Aorta (tissue), 5 donors: ENCODE measurements around the gene CS. TPM values are rescaled to one million over a fixed set of nuclear protein-coding genes. Genes with fewer than 3 reads are reported as not detected.
"Not testable (repeated sequence)": the region's sequence is repeated elsewhere in the genome, so short reads cannot be mapped to it uniquely, and the experiment has no call there.

Experiments
- ATAC-seq: fragments of 200-7000 bp; cut with Tn5 transposase; one replicate; pipeline ENCODE4 v1.9.1; 2022; ENCODE audit warnings: moderate library complexity; ENCODE audit not compliant: low FRiP score
- DNase-seq, 2 donors: peaks; one replicate each; pipeline ENCODE4 v3.0.0-alpha.2; 2020
- H3K27ac ChIP-seq, 2 donors: one replicate each; pipeline ENCODE4 v1.5.1; 2013; ENCODE audit warnings: low read length in 2 of 2, mild to moderate bottlenecking in 2 of 2, moderate library complexity in 2 of 2, control low read depth in 1 of 2, inconsistent platforms in 1 of 2, low read depth in 1 of 2
- H3K27me3 ChIP-seq, 2 donors: one replicate each; pipeline ENCODE4 v1.6.1; 2013; ENCODE audit warnings: control low read depth in 1 of 2, low read length in 1 of 2, mild to moderate bottlenecking in 1 of 2, moderate library complexity in 1 of 2; ENCODE audit not compliant: insufficient read depth in 2 of 2, control insufficient read depth in 1 of 2
- H3K36me3 ChIP-seq, 2 donors: one replicate each; pipeline ENCODE4 v1.6.1; 2013; ENCODE audit warnings: control low read depth in 1 of 2, low read length in 1 of 2, mild to moderate bottlenecking in 1 of 2; ENCODE audit not compliant: insufficient read depth in 2 of 2, control insufficient read depth in 1 of 2
- H3K4me1 ChIP-seq, 2 donors: one replicate each; pipeline ENCODE4 v1.6.1; 2013; ENCODE audit warnings: low read length in 2 of 2, control low read depth in 1 of 2, mild to moderate bottlenecking in 1 of 2, moderate library complexity in 1 of 2; ENCODE audit not compliant: insufficient read depth in 2 of 2, control insufficient read depth in 1 of 2
- H3K4me3 ChIP-seq, 2 donors: one replicate each; pipeline ENCODE4 v1.5.1; 2013; ENCODE audit warnings: low read length in 2 of 2, control low read depth in 1 of 2, mild to moderate bottlenecking in 1 of 2
- H3K9me3 ChIP-seq: one replicate; pipeline ENCODE4 v1.6.1; 2013; ENCODE audit warnings: mild to moderate bottlenecking, low read length; ENCODE audit not compliant: control insufficient read depth
- WGBS, 2 donors: extraction: QIAGEN DNeasy Blood & Tissue Kit; methylation state at CpG; one replicate each; pipeline ENCODE4 v1.1.7; 2013; 5-methylcytosine and 5-hydroxymethylcytosine counted together
- intact Hi-C, 2 donors: fragments of 100-400 bp; cut with DNase I; formaldehyde crosslinking; loops; one replicate each; pipeline versions ENCODE4 v1.14.2 to v1.15.0; 2022
- polyA plus RNA-seq, 2 donors: library from polyadenylated mRNA; stranded (reverse); fragments of 200-250 nt; gene quantifications; one replicate each; pipeline ENCODE4 v1.2.3, GENCODE V29; 2013
- total RNA-seq, 2 donors: library from RNA; stranded (reverse); fragmentation: NEBNext Ultra II Directional; extraction: Animal tissue kit (Norgen Biotek cat#: 25700); gene quantifications; one replicate each; pipeline ENCODE4 v1.2.1, GENCODE V29; 2021
- donor health status: healthy with polysubstance abuse.
- donor health status: Bipolar disorder and iron deficiency.
- donor health status: DM: no; HTN: no; CAD: no.
- donor health status: DM: no; HTN: no; CAD: no.
- donor health status: DM: yes; HTN: yes; CAD: no.

Gene CS
- total and polyA plus RNA-seq, 4 donors, result 49.5 to 104 (median 79.5) TPM

DNA sequence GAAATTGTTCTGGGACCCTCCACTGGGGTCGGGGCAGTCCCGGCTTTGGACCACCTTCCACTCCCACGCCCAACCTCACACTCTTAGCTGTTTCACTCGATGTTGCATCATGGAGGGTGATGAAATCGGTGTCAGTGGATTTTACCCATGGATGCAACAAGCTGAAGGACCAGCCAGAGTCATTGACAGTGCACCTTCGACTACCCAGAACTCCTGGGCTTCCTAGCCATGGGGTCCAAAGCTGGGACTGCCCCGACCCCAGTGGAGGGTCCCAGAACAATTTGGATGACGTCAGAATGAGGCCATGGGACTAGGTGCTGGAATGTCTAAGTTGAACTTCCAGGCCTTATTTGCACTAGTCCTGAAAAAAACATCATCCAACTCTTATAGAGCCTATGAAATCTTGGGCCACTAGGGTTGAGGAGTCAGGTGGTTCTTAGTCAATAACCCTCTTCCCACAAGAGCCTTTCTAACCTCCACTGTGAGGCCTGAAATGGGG lies 37.7 kb upstream of the CS start:
- 81 to 84% methylated on average over 8 of the region's 8 CpGs for WGBS, 2 donors
- DNase-seq (no peak), ATAC-seq (no peak)
- Histone ChIP-seq H3K27ac (no peak overlapping the region), H3K9me3 (no peaks in the 10 kb centered on the region), H3K4me1 (no peaks in the 10 kb centered on the region), H3K27me3 (no peaks in the 10 kb centered on the region), H3K4me3 (no peak overlapping the region), H3K36me3 (no peaks in the 10 kb centered on the region)
- intact Hi-C loops, result no loop called here

DNA sequence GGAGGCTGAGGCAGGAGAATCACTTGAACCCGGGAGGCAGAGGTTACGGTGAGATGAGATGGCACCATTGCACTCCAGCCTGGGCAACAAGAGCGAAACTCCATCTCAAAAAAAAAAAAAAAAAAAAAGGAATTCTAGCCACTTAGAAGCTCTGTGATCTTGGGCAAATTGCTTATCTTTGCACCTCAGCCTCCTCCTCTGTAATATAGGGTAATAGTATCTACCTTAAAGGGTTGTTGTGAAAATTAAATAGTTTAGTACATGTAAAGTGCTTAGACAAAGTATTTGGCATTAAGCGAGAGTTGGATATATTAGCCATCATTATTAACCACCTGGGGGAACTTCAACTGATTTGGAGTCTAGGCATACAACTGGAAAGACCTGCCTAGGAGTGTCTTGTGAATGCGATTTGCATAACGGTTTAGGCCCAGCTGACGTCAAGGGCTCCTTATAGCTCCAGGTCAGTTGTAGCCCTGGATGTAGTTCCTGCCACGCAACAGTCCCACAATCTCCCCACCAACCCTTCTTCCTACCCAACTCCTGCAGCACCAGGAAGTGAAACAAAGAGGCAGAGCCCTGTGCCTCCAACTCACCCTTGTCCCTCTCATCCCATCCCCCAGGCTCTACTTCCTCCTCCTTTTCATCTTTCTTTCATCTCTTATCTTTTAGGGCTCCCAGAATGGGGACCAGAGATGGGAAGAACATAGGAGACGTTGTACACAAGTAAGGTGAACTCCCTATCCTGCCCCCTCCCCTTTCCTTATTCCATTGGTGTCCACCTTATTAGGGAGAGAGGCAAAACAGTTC lies 36.4 kb upstream of the CS start:
- Histone ChIP-seq H3K27me3 (no peaks in the 10 kb centered on the region), H3K9me3 (no peaks in the 10 kb centered on the region), H3K4me3 (no peak overlapping the region), H3K4me1 (no peaks in the 10 kb centered on the region), H3K27ac (no peak overlapping the region), H3K36me3 (no peaks in the 10 kb centered on the region)
- no peak for ATAC-seq
- intact Hi-C loops, result no loop called here
- 83 to 85% methylated on average over 9 of the region's 9 CpGs for WGBS, 2 donors
- DNase-seq, result peak; percentile 44 to 53

DNA sequence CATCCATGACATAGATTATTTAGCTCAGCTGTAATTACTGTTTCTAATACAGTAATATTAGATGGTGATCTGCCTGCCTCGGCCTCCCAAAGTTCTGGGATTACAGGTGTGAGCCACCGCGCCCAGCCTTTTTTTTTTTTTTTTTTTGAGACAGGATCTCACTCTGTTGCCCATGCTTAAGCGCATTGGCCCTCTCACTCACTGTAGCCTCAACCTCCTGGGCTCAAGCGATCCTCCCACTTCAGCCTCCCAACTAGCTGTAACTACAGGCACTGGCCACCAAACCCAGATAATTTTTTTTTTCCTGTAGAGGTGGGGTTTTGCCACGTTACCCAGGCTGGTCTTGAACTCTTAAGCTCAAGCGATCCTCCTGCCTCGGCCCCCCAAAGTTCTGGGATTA lies 35.4 kb upstream of the CS start:
- H3K4me1 ChIP-seq, H3K27me3 ChIP-seq, H3K27ac ChIP-seq, DNase-seq, H3K36me3 ChIP-seq, intact Hi-C loops, H3K9me3 ChIP-seq, ATAC-seq, H3K4me3 ChIP-seq: not testable (repeated sequence)
- 95 to 96% methylated on average over 8 of the region's 8 CpGs for WGBS, 2 donors

DNA sequence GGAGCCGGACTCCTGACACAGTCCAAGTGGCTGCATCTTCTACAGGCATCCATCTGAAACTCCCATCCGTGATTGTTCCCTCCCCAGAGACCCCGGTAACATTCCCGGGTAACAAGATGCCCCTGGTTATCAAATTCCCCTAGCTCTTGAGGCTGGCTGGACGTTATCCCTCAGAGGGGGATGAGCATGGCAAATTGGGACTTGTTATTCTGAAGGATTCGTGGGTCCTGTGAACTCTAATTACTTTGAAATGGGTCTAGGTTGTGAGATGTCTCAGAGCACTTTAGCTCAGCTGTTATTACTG lies 34.3 kb upstream of the CS start:
- no peaks in the 10 kb centered on the region for H3K9me3 ChIP-seq
- no peaks in the 10 kb centered on the region for H3K4me1 ChIP-seq
- ATAC-seq (no peak), DNase-seq (no peak)
- H3K27me3 ChIP-seq, result no peaks in the 10 kb centered on the region
- no peaks in the 10 kb centered on the region for H3K36me3 ChIP-seq
- intact Hi-C loops, result no loop called here
- H3K27ac ChIP-seq, result peak overlapping the region; percentile 82 to 83
- 5% methylated on average over 6 of the region's 6 CpGs for WGBS, 2 donors
- H3K4me3 ChIP-seq, result peak overlapping the region; percentile 55 to 65

DNA sequence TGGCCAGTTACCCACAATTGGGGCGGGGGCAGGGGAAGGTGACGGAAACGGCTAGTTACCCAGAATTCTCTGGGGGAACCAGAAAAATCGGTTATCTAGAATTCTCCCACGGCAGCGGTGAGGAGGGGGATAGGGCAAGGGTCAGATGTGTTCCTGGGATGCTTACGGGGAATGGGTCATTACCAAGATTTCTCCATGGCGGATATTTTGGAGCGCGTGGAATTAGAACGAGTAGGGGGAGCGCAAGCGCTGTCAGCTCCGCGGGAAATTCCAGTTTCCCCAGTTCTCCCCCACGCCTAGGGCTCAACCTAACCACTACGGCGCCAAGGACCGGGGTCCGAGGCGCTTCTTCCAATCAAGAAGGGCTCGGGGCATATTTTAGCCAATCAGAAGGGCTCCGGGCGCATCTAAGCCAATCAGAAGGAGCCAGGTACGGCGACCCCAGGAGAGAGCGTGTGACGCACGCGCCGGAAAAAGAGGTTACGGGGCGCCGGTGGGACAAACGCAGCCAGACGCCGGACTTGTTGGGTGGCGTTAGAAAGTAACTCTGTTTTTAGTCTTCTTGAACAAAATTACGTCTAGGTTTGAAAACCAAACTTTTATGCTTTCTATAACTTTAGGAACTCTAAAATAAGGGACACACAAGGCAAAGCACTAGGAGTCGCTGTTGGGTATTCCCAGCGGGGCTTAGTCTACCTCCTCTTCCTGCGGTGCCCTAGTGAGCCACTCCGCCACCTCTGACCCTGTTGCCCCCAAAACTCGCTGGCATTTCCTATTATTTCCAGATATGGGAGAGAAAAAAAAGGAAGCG lies 33.8 kb upstream of the CS start, which contains the start of gene PAN2:
TSS of gene PAN2 (minus strand) at position 322 of the 811 bp plus-strand sequence. CDS start 906 bp downstream, outside the sequence.
- no peaks in the 10 kb centered on the region for H3K27me3 ChIP-seq
- peak; percentile 97 for DNase-seq
- H3K4me3 ChIP-seq, result peak within 1 kb of the TSS; percentile 55 to 65
- H3K27ac ChIP-seq, result peak within 1 kb of the TSS; percentile 84 to 87
- H3K4me1 ChIP-seq, result no peaks in the 10 kb centered on the region
- intact Hi-C loops, result no loop called here
- peak; percentile 97 for ATAC-seq
- no peaks in the 10 kb centered on the region for H3K36me3 ChIP-seq
- H3K9me3 ChIP-seq, result no peaks in the 10 kb centered on the region
- 0 to 1% methylated on average over 45 of the region's 45 CpGs for WGBS, 2 donors

DNA sequence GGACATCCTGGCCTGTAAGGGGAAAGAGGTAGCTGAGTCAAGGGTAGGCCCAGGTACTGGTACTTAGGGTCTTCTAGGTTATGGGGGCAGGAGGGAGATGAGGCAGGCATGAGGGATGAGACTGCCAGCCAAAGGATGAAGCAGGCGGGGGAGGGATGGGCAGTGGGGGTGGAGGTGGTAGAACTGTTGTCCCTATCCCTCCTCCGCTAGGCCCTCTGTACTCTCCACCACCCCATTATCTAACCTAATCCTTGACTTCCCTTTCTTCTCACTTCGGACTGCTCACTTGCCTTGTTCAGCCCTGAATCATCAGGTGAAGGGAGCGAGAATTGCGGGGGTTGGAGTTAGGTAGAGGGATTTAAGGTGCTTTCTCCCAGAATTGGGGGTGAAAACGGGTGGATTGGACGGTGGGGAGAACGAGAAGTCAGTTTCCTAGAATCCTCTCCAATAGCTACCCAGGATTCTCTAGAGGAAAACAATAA lies 33.1 kb upstream of the CS start:
- peak overlapping the region; percentile 45 to 55 for H3K4me3 ChIP-seq
- intact Hi-C loops, result no loop called here

DNA sequence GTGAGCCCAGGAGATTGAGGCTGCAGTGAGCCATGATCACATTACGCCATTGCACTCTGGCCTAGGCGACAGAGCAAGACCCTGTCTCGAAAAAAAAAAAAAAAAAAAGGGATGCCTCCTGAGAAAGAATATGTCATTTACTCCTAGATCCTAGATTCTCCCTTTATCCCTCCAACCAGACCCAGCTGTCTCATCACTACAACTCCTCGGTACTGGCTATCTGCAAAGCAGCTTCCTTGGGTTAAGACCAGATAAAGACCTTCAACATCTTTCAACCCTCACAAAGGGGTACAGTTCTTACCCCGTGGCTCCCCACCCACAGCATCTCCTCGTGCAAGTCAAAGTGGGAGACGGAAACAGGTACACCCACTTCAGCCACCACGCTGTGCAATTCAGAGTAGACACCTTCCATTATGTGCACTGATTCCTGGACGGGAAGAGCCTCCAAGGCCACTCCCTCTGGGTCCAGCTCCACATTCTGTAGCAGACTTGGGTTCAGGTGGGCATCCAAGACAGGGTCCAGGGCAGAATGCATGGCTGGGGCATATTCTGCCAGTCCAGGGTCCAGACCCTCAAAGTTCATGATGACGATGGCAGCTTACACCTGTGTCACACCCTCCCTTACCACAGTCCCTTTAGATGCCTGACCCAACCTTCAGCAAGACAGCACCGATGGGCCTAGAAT lies 32.5 kb upstream of the CS start:
- H3K27ac ChIP-seq, result peak overlapping the region in 1 of 2 donors; percentile 8
- H3K4me1 ChIP-seq, result no peaks in the 10 kb centered on the region
- intact Hi-C loops, result no loop called here
- no peak for DNase-seq
- no peaks in the 10 kb centered on the region for H3K9me3 ChIP-seq
- no peaks in the 10 kb centered on the region for H3K36me3 ChIP-seq
- no peaks in the 10 kb centered on the region for H3K27me3 ChIP-seq
- 92 to 96% methylated on average over 9 to 11 of the region's 11 CpGs for WGBS, 2 donors
- ATAC-seq, result no peak
- H3K4me3 ChIP-seq, result no peak overlapping the region

More for the DNA sequence above, 33.1 kb upstream of the CS start:
- Histone ChIP-seq H3K4me1 (no peaks in the 10 kb centered on the region), H3K9me3 (no peaks in the 10 kb centered on the region), H3K27ac (peak overlapping the region; percentile 84 to 87), H3K27me3 (no peaks in the 10 kb centered on the region), H3K36me3 (no peaks in the 10 kb centered on the region)
- no peak for DNase-seq
- ATAC-seq, result peak; percentile 6
- WGBS, 2 donors, result 24 to 29% methylated on average over 7 to 8 of the region's 8 CpGs

DNA sequence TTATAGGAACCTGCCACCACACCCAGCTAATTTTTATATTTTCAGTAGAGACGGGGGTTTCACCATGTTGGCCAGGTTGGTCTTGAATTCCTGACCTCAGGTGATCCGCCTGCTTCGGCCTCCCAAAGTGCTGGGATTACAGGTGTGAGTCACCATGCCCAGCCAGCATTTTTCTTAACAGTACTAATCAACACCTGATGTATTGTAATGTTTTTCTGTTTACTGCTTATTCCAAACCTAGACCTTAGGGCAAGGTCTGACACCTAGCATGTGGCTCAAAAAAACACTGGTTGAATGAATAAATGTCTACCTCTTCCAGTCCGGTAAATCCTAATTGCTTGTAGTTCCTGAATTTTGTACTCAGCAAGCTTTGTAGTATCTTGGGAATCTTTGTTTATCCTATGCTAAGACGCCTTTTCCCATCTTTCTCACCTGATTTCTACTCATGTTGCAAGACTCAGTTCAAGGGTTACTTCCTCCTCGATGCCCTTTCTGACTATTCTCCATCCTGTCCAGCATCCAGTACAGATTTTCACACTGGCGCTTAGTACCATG lies 30.9 kb upstream of the CS start:
- no peak overlapping the region for H3K27ac ChIP-seq
- H3K4me1 ChIP-seq, result no peaks in the 10 kb centered on the region
- no peaks in the 10 kb centered on the region for H3K9me3 ChIP-seq
- H3K4me3 ChIP-seq, result no peak overlapping the region
- peaks cover 0 to 6% of the 10 kb centered on the region in 2 donors for H3K36me3 ChIP-seq
- 93 to 94% methylated on average over 7 of the region's 7 CpGs for WGBS, 2 donors
- H3K27me3 ChIP-seq, result no peaks in the 10 kb centered on the region
- DNase-seq (no peak), ATAC-seq (no peak)
- intact Hi-C loops, result no loop called here
